Mammary epithelial cell (primary cell): ENCODE data around the gene UBL3.

ENCODE experiments used
- EZH2 ChIP-seq: IDR thresholded peaks from 2 replicates; pipeline ENCODE4 v1.6.1; 2012; ENCODE audit warnings: low read length, inconsistent platforms, borderline replicate concordance
- TF ChIP-seq, protein P1 (sequence below), 2 donors: IDR thresholded peaks in 1 of 2; conservative IDR thresholded peaks in 1 of 2; 2 replicates each; pipeline ENCODE4 v1.5.1; 2011 to 2012; ENCODE audit warnings: inconsistent platforms in 2 of 2, low read length in 2 of 2, mild to moderate bottlenecking in 2 of 2, control low read depth in 1 of 2, low read depth in 1 of 2; ENCODE audit not compliant: insufficient read depth in 1 of 2; ENCODE audit errors: extremely low read depth in 1 of 2

- TF ChIP-seq, protein P1, sequence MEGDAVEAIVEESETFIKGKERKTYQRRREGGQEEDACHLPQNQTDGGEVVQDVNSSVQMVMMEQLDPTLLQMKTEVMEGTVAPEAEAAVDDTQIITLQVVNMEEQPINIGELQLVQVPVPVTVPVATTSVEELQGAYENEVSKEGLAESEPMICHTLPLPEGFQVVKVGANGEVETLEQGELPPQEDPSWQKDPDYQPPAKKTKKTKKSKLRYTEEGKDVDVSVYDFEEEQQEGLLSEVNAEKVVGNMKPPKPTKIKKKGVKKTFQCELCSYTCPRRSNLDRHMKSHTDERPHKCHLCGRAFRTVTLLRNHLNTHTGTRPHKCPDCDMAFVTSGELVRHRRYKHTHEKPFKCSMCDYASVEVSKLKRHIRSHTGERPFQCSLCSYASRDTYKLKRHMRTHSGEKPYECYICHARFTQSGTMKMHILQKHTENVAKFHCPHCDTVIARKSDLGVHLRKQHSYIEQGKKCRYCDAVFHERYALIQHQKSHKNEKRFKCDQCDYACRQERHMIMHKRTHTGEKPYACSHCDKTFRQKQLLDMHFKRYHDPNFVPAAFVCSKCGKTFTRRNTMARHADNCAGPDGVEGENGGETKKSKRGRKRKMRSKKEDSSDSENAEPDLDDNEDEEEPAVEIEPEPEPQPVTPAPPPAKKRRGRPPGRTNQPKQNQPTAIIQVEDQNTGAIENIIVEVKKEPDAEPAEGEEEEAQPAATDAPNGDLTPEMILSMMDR (conservative IDR thresholded peaks at IDR 0.05 in 1 of 2, IDR thresholded peaks at IDR 0.05 in 1 of 2; ENCODE audit: extremely low read depth in 1 of 2, insufficient read depth in 1 of 2, low read depth in 1 of 2, low read length in 2 of 2) = no peak
- TF ChIP-seq EZH2 = no peak
Observed at GRCh38 chr13:29758531-29759114, 91.8 kb downstream of the UBL3 start.
